Astrocyte of the cerebellum (primary cell): Measurements from ENCODE around the gene ZNF132.
A peak's percentile ranks its signal among the peaks of the same experiment; 100 is the strongest.

Source experiments
- DNase-seq: peaks from one replicate; pipeline ENCODE4 v3.0.0-alpha.2; 2011; ENCODE audit warnings: low read depth
- H3K4me3 ChIP-seq: 2 replicates; pipeline ENCODE4 v1.5.1; 2011; ENCODE audit warnings: mild to moderate bottlenecking, low read depth, low read length, moderate library complexity
- in situ Hi-C: cut with HindIII; loops from 2 replicates; pipeline ENCODE4 v1.10.0; 2017; ENCODE audit warnings: low sequenced_read_pairs
- TF ChIP-seq, protein P1 (sequence below): IDR thresholded peaks from 2 replicates; pipeline ENCODE4 v1.5.1; 2012; ENCODE audit warnings: low read length, low read depth, moderate library complexity, mild to moderate bottlenecking; ENCODE audit errors: missing control alignments

ZNF132 gene

DNA sequence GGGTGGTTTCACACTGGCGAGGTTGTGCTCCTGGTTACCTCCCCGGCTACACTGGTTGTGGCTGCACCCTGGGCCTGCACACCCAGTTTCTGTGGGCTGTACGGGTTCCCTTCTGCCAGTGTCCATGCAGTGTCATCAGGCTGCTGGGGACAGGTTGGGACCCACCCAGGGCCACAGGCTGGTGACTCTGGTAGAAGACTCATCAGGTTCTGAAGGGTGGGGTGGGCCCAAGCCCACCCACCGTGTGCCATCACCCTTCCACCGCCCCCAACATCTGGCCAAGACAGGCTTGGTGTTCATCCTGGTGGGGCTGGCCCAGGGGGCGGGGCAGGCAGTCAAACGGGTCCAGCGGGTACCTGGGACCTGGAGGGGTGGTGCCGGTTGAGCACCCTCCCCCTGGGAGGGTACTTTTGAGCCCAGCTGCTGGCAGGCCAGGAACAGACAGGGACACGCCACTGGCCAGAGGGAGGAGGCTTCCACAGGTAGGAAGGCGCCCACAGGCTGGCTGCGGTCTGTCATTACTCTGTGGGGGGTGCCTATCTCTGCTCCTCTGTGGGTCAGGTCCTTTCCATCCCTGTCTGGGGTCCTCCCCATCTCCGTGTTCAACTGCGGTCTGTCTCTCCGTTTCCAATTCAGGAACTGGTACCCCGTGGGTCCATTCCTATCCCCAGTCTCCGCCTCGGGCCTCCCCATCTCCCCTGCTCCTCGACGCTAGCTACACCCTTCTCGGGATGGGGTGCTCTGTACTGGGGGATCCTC, 44.6 kb downstream of the ZNF132 start, which contains the start of gene RNF225:
Gene RNF225, plus strand, starts transcription at position 437 of the 759 bp plus-strand sequence. CDS start 434 bp downstream, outside the sequence.
- in situ Hi-C loops, result no loop called here
- TF ChIP-seq, protein P1, sequence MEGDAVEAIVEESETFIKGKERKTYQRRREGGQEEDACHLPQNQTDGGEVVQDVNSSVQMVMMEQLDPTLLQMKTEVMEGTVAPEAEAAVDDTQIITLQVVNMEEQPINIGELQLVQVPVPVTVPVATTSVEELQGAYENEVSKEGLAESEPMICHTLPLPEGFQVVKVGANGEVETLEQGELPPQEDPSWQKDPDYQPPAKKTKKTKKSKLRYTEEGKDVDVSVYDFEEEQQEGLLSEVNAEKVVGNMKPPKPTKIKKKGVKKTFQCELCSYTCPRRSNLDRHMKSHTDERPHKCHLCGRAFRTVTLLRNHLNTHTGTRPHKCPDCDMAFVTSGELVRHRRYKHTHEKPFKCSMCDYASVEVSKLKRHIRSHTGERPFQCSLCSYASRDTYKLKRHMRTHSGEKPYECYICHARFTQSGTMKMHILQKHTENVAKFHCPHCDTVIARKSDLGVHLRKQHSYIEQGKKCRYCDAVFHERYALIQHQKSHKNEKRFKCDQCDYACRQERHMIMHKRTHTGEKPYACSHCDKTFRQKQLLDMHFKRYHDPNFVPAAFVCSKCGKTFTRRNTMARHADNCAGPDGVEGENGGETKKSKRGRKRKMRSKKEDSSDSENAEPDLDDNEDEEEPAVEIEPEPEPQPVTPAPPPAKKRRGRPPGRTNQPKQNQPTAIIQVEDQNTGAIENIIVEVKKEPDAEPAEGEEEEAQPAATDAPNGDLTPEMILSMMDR, result no peak
- DNase-seq, result no peak
- H3K4me3 ChIP-seq, result no peak within 1 kb of the TSS

DNA sequence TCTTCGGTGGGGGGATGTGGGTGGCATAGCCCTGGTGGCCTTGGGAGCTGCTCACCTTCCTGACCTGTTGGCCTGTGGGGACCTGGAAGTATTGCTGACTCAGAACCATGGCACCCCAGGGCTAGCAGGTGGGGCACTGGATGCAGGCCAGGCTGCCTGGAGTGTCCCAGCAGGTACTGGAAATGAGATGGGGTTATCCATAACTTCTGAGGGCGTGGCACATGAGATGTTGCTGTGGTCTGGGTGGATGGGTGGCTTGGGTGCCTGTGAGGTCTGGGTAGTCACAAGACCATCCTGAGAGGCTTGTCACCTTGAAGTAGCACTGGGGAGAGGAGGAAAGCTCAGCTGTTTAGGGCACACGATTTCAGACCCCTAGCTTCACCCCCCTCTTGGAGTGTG, 45.1 kb downstream of the ZNF132 start:
- no peak for DNase-seq
- in situ Hi-C loops, result no loop called here
- TF ChIP-seq, protein P1, result no peak
- no peak overlapping the region for H3K4me3 ChIP-seq

DNA sequence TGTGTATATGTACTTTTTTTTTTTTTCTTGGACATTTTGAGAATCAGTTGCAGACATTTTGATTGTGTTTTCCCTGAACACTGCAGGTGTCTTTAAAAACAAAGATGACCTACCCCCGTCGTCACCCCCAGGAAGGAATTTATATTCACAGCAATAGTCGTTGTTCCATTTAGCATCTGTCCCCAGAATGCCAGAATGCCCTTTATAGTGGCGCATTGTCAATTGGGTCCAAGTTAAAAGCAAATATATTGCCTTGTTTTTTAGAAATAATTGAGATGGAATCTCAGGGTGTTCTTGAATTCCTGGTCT, 46.3 kb downstream of the ZNF132 start:
- in situ Hi-C loops, result no loop called here
- H3K4me3 ChIP-seq, result no peak overlapping the region
- DNase-seq, result no peak
- TF ChIP-seq, protein P1, result no peak

DNA sequence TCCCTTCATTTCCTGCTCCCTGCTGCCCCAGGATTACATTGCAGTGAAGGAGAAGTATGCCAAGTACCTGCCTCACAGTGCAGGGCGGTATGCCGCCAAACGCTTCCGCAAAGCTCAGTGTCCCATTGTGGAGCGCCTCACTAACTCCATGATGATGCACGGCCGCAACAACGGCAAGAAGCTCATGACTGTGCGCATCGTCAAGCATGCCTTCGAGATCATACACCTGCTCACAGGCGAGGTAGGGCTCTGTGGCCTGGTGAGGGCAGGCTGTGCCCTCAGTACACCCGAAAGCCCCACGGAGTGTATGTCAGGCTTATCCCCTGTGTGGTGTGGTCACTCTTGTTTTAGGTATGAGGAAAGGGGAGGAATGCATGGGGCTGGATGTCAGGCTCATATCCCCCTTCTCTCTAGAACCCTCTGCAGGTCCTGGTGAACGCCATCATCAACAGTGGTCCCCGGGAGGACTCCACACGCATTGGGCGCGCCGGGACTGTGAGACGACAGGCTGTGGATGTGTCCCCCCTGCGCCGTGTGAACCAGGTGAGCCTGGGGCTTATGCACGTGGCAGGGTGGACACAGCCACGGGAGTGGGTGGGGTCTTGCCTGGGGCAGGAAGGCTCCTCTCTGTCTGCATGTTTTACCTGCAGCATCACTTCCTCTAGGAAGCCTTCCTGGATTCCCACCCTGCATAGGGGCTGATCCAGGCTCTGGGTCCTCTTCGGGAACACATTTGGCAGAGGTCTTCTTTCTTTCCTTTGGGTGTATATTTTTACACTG, 46.8 kb downstream of the ZNF132 start:
- TF ChIP-seq, protein P1, result no peak
- no peak overlapping the region for H3K4me3 ChIP-seq
- no peak for DNase-seq
- in situ Hi-C loops, result no loop called here

DNA sequence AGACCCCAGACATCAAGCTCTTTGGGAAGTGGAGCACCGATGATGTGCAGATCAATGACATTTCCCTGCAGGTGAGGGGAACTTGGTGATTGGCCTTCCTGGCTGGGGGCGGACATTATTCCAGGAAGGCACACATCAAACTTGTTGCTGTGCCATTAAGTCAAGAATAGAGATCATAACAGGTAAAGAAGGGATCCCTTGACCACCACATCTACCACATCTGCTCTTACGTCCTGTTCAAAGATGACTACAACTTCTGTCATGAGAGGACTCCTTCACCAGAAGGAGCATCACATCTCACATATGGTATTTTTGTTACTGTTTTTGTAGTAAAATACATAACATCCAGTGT, 51.8 kb downstream of the ZNF132 start:
- H3K4me3 ChIP-seq, result peak overlapping the region; percentile 88
- TF ChIP-seq, protein P1, result no peak
- DNase-seq, result no peak
- in situ Hi-C loops, result no loop called here

DNA sequence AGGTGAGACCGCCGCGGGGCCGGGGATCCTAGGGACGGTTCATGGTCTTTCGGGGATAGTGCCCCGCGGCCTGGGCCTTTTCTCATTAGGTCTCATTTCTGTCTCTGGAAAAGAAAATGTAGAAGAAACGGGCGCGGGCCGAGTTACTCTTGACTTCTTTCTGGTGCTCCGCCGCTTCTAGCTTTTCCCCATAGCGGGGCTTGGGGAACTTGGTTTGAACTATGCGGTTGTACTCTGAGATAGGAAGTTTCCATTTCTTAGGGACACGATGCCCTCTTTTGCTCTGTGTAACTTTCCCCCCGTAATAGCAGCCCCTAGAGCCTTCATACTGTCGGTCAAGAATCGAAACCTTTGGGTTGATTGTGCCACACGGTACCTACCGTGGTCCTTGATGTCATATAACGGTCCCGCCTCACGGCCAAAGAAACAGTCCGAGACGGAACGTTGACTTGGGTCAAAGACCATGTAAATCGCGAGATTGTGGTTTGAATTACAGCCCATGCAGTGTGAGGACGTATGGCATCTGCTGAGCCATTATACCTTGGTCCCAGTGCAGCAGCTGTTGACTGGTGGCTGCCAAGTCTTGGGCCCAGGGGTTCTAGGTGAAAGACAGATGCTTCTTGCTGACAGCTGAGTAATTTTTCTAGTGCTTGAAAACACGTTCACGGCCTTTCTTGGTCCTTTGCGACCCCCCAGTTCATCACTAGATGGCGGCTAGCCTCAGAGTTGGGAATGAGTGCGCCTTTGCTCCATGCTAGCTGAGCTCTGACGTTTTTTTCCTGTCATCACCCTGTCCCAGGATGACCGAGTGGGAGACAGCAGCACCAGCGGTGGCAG, 52.4 kb downstream of the ZNF132 start:
- TF ChIP-seq, protein P1, result no peak
- H3K4me3 ChIP-seq, result peak overlapping the region; percentile 88
- DNase-seq, result no peak
- in situ Hi-C loops, result no loop called here
